Upper lobe of right lung (tissue), 1 donor: ENCODE data around the gene ANAPC10. TPM values are rescaled to one million over a fixed set of nuclear protein-coding genes. Genes with fewer than 3 reads are reported as not detected.

Experiments
- ATAC-seq: fragments of 200-7000 bp; cut with Tn5 transposase; one replicate; pipeline ENCODE4 v1.9.1; 2020; ENCODE audit warnings: mild to moderate bottlenecking, moderate library complexity
- DNase-seq: peaks from one replicate; pipeline ENCODE4 v3.0.0-alpha.2; 2020
- H3K27ac ChIP-seq: fragments of 200-600 bp; one replicate; pipeline ENCODE4 v1.8.0; 2022
- H3K27me3 ChIP-seq: fragments of 200-600 bp; one replicate; pipeline ENCODE4 v1.8.0; 2022; ENCODE audit warnings: mild to moderate bottlenecking
- H3K36me3 ChIP-seq: fragments of 200-600 bp; one replicate; pipeline ENCODE4 v1.8.0; 2022
- H3K4me1 ChIP-seq: fragments of 200-600 bp; one replicate; pipeline ENCODE4 v1.8.0; 2022
- H3K4me3 ChIP-seq: fragments of 200-600 bp; one replicate; pipeline ENCODE4 v1.8.0; 2022; ENCODE audit warnings: mild to moderate bottlenecking
- H3K9me3 ChIP-seq: fragments of 200-600 bp; one replicate; pipeline ENCODE4 v1.8.0; 2022
- CTCF ChIP-seq: fragments of 200-600 bp; IDR thresholded peaks from one replicate; pipeline ENCODE4 v1.8.0; 2022; ENCODE audit warnings: antibody characterized with exemption
- intact Hi-C: fragments of 100-400 bp; cut with DNase I; formaldehyde crosslinking; loops from one replicate; pipeline ENCODE4 v1.11.0; 2022
- total RNA-seq: library from RNA; stranded (reverse); fragmentation: NEBNext Ultra II Directional; extraction: Animal tissue kit (Norgen Biotek cat#: 25700); gene quantifications from one replicate; pipeline ENCODE4 v1.2.1, GENCODE V29; 2021
- donor health status: DM: no; HTN: yes; CAD: no; lungs with severe emphysema.

Gene ANAPC10
- total RNA-seq, 1 donor from 2014 or later = 17.5 TPM

GRCh38 chr4:144984241-144984640 is 113.8 kb downstream of the ANAPC10 start:
- no peak overlapping the region for H3K27ac ChIP-seq
- intact Hi-C loops = no loop called here
- no peak for TF ChIP-seq CTCF
- peaks cover 6% of the 10 kb centered on the region for H3K9me3 ChIP-seq
- no peaks in the 10 kb centered on the region for H3K4me1 ChIP-seq
- no peak for DNase-seq
- no peak for ATAC-seq
- H3K36me3 ChIP-seq = no peaks in the 10 kb centered on the region
- no peak overlapping the region for H3K4me3 ChIP-seq
- H3K27me3 ChIP-seq = no peaks in the 10 kb centered on the region

GRCh38 chr4:144975718-144976117 is 122.3 kb downstream of the ANAPC10 start:
- no peak for DNase-seq
- no peaks in the 10 kb centered on the region for H3K4me1 ChIP-seq
- no peak overlapping the region for H3K27ac ChIP-seq
- H3K9me3 ChIP-seq = peaks cover 5% of the 10 kb centered on the region
- ATAC-seq = no peak
- no peaks in the 10 kb centered on the region for H3K27me3 ChIP-seq
- no peak overlapping the region for H3K4me3 ChIP-seq
- no peaks in the 10 kb centered on the region for H3K36me3 ChIP-seq
- intact Hi-C loops = no loop called here
- no peak for TF ChIP-seq CTCF

GRCh38 chr4:144970597-144970996 is 127.4 kb downstream of the ANAPC10 start:
- peaks cover under 1% of the 10 kb centered on the region for H3K9me3 ChIP-seq
- H3K4me3 ChIP-seq = no peak overlapping the region
- DNase-seq (no peak), ATAC-seq (no peak)
- no peaks in the 10 kb centered on the region for H3K36me3 ChIP-seq
- no peak overlapping the region for H3K27ac ChIP-seq
- intact Hi-C loops = no loop called here
- no peaks in the 10 kb centered on the region for H3K27me3 ChIP-seq
- H3K4me1 ChIP-seq = no peaks in the 10 kb centered on the region
- no peak for TF ChIP-seq CTCF

- Histone ChIP-seq H3K4me1 (no peaks in the 10 kb centered on the region), H3K27me3 (no peaks in the 10 kb centered on the region), H3K27ac (no peak overlapping the region), H3K36me3 (no peaks in the 10 kb centered on the region), H3K4me3 (no peak overlapping the region), H3K9me3 (no peaks in the 10 kb centered on the region)
- ATAC-seq (no peak), DNase-seq (no peak)
- no peak for TF ChIP-seq CTCF
- intact Hi-C loops = no loop called here
These were observed 128.2 kb downstream of the ANAPC10 start for GRCh38 chr4:144969821-144970220.

- Histone ChIP-seq H3K9me3 (no peaks in the 10 kb centered on the region), H3K36me3 (no peaks in the 10 kb centered on the region), H3K4me1 (no peaks in the 10 kb centered on the region), H3K27ac (no peak overlapping the region), H3K27me3 (no peaks in the 10 kb centered on the region), H3K4me3 (no peak overlapping the region)
- intact Hi-C loops = no loop called here
- TF ChIP-seq CTCF = no peak
- DNase-seq (no peak), ATAC-seq (no peak)
These were observed 129.4 kb downstream of the ANAPC10 start for GRCh38 chr4:144968606-144969005.

- no peak overlapping the region for H3K4me3 ChIP-seq
- no peak overlapping the region for H3K27ac ChIP-seq
- no peak for ATAC-seq
- no peak for DNase-seq
- H3K9me3 ChIP-seq = no peaks in the 10 kb centered on the region
- TF ChIP-seq CTCF = no peak
- no peaks in the 10 kb centered on the region for H3K27me3 ChIP-seq
- intact Hi-C loops = no loop called here
- no peaks in the 10 kb centered on the region for H3K36me3 ChIP-seq
- no peaks in the 10 kb centered on the region for H3K4me1 ChIP-seq
These were observed 130.8 kb downstream of the ANAPC10 start for GRCh38 chr4:144967161-144967560.
